IMR-90 (cell line): ENCODE measurements around the gene ACSS1.

ENCODE experiments used
- MAFK ChIP-seq: IDR thresholded peaks from 2 replicates; pipeline ENCODE4 v1.6.1; 2012; ENCODE audit warnings: low read depth, low read length, improper control_type of control experiment
- POLR2A ChIP-seq: IDR thresholded peaks from 2 replicates; pipeline ENCODE4 v1.6.1; 2012; ENCODE audit warnings: mild to moderate bottlenecking, low read depth, low read length

DNA sequence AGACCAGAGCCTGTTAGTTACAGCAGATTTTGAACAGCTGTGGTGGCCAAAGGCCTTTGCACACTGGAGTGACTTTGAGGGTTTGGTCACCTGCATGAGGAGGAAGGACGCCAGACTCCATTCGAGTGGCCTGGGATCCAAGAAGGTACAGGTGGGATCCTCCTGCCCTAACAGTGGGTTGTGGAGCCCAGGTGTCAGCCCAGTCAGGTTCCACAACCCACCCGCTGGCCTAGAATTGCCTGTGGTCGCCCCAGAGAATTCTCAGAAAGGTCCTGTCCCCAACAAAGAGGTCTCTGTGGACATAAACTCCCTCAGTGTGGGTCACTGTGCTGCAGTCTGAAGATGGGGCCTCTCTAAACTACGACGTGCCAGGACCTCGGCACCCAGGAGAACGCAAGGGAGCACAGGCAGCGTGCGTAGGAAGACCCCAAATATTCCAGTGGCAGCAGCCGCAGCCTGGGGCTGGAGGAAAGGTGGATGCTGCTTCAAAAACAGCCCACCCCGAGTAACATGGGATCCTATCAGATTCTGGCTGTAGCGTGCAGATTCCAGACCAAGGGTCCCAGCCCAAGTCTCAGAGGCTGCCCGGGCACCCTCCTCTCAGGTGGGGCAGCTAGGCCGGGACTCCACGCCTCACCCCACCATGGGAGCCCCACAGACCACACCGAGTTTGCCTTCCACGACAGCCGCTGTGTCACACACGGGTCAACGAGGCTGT lies 16.0 kb downstream of the ACSS1 start:
- TF ChIP-seq POLR2A (no peak), MAFK (no peak)
